ENCODE measurements around the gene TRIM2.
"Not testable (repeated sequence)": the region's sequence is repeated elsewhere in the genome, so short reads cannot be mapped to it uniquely, and the experiment has no call there.

Gene TRIM2

DNA sequence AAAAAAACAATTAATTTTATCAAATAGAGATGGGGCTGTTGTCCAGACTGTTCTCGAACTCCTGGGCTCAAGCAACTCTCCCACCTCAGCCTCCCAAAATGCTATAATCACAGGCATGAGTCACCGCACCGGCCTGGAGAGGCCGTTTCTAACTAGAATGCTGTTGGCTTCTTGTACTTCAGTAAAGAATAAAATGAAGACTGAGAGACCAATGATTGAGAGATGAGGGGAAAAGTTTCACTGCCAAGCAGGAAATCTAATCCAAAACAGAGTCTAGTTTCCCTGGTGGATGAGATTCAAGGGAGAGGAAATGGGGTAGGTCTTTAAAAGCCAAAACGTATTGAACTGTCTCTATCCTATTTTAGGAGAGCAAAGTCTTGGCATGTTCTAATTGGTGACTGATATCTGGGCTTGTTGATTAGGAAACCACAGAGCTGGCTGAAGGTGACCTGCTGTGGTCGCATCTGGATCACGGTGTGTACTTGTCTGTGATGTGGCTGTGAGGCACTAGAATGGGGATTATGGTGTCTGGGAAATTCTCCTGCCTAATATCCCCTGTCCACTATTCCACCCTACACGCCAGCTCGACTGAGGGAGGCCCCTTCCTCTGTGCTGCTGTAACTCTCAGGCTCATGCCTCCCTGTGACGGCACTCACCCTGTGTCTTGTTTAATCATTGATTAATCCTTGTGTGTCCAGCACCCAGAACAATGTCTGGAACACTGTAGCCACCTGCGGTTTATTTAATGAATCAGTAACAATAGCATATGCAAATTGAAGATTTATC lies 15.0 kb upstream of the TRIM2 start:
- DNase-seq (ENCODE audit: low read depth) = no peak

DNA sequence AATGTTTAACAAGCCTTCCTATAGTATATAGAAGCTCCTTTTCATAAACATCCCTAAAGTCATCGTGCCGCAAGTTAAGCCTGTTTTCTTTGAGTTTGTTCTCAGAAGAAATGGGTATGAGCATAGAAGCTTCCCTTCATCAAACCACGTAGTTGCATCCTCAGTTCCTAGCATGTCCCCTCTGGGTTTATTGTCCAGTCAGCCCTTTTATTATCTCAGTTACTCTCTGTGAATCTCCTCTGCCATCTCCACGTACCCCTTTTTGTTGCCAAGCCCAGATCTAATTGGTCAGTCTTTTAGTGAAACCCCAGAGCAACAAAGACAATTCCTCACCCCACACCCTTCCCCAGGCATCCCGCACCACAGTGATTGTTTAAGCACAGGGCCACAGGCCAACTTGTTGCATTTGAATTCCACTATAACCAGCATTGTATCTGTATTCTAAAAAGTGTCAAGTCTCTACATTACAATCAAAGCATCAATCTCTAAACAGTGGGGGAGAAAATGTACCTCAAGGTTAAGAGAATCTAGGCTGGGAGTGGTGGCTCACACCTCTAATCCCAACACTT lies 12.4 kb upstream of the TRIM2 start:
- DNase-seq (ENCODE audit: low read depth) = no peak

DNA sequence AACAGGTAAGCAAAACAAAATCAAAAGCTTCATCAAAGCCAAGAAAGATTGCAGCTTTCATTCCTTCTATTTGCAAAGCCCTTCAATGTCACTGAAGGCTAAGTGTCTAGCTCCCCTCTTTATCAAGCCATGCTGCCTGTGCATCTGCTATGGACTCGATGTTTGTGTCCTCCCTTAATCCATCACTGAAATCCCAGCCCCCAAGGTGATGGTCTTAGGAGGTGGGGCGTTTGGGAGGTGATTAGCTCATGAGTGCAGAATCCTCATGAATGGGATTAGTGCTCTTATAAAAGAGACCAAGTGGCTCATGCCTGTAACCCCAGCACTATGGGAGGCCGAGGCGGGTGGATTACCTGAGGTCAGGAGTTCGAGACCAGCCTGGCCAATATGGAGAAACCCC lies 6.9 kb upstream of the TRIM2 start:
- no peak for DNase-seq (ENCODE audit: low read depth)

DNA sequence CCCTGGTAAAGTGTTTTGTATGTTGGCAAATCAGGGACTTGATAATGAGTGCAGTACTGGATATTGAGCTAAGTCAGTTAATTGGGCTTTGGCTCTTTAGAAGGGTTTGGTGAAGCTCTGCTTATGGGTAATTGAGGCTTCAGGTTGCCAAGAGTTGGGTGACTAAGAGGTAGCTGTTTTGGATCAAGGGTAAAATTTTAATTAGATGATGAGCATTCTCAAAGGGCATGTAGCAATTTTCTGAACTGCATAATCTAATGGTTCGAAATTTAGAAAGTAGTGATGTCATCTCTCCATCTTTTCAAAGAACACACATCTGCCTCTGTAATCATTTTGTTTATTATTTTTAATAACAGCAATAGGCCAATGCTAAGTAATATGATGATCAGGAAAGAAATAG lies 5.5 kb upstream of the TRIM2 start:
- DNase-seq (ENCODE audit: low read depth) = no peak

GRCh38 chr4:153203746-153204145 lies 497 bp upstream of the TRIM2 start:
- not testable (repeated sequence) for DNase-seq (ENCODE audit: low read depth)

DNA sequence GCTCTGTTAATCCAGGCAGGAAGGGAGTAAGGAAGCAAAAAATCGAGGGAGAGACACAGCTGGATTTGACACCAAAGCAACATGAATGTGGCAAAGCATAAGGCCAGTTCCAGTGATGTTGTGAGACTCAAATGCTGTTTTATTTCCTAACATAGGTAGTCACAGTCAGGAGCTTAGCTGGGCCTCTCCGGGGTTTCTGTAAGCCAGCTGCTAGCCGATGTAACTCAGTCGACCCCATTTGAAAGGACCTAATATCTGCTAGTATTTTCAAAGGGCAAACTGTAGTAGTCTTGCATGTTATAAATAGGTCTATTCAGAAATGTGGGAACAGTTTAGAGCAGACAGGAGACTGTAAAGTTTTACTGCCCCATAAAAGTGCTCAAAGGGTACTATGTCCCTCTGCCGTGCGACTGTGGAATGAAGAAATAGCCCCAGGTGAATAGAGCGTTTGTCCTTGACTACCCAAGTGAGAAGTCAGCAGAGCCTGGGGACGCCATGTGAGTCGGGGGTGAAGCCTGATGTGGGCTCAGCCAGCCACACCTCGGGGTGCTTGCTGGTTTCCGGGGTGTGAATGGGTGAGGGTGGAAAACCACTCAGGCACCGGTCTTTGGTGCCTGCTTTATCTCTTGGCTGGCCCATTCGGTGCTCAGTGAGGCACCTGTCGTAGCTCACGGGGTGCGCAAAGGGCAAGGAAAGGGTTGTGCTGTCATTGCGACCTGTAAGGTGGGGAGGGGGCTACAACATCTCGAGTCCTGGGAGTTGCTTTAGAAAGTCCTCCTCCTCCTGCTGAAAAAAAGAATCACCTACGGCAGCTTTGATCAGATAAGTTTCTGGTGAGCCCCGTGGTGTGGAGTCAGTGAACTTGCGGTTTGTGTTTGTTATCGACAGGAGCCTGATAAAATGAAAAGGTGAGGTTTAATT lies 745 bp downstream of the TRIM2 start:
- DNase-seq (ENCODE audit: low read depth) = no peak

- DNase-seq (ENCODE audit: low read depth) = no peak
These were observed 1.5 kb downstream of the TRIM2 start for GRCh38 chr4:153205757-153206156.

DNA sequence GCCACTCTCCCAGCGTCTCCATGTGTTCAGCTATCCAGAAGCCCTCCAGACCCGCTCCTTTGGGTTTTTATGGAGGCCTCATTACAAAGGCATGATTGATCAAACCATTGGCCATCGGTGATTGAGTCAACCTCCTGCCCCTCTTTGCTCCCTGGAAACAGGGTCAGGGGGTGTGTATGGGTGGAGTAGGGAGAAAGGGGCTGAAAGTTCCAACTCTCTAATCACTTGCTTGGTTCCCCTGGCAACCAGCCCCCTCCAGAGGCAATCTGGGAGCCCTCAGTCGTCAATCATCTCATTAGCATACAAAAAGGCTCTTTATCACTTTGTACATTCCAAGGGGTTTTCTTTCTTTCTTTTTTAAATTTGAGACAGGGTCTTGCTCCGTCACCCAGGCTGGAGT lies 2.3 kb downstream of the TRIM2 start:
- no peak for DNase-seq (ENCODE audit: low read depth)

DNA sequence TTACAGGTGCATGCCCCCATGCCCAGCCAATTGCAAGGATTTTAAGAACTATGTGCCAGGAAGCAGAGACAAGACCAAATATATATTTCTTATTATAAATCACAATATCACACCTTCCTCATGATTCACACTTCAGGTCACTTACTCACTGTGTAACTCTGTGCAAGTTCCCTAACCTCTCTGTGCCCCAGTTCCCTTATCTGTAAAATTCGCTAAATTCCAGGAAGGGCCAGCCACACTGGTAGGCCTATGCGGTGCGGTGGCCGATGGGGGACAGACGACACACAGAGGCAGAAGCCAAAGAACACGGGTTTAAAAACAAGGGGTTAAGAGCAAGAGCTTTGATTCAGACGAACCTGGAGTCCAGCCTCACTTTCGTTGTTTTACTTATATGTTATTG lies 2.8 kb downstream of the TRIM2 start:
- no peak for DNase-seq (ENCODE audit: low read depth)

DNA sequence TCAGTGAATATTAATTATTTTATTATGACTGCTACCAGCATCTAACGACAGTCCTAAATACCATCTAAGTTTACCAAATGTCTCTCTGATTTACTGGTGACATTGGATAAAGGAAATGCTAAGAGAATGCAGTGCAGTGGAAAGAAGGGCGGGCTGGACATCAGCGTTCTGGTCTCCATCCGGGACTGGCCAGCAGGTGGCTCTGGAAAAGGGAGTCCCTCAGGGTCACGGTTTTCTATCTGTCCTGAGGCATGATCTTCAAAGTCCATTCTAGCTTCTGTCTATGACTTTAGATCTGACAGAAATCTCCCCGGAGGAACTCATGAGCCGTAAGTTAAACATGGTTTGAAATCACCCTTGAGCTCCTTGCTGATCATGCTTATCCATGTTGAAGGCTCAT lies 3.3 kb downstream of the TRIM2 start:
- no peak for DNase-seq (ENCODE audit: low read depth)

DNA sequence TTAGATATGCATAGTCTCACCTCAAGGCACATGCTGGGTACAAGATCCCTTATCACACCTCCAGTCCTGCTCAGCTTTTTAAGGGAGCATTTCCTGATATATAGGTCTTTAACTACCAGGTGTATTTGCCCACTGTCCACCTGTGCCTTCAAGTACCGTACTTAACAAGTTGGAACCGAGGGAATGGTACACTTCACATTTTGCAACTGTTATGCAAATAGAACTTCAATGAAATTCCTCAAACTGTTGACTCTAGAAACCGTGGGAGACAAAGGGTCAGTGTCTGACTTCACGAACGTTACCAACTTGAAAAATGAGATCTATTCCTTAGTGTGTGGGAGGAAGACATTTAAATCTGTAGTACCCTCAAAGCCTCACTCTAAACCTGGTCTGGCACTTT lies 5.2 kb downstream of the TRIM2 start:
- no peak for DNase-seq (ENCODE audit: low read depth)

GRCh38 chr4:153210727-153211126 lies 6.5 kb downstream of the TRIM2 start:
- no peak for DNase-seq (ENCODE audit: low read depth)

GRCh38 chr4:153211986-153212728 lies 7.9 kb downstream of the TRIM2 start:
- DNase-seq (ENCODE audit: low read depth) = peak; percentile 61

GRCh38 chr4:153212736-153213135 lies 8.5 kb downstream of the TRIM2 start:
- no peak for DNase-seq (ENCODE audit: low read depth)

GRCh38 chr4:153215921-153216320 lies 11.7 kb downstream of the TRIM2 start:
- no peak for DNase-seq (ENCODE audit: low read depth)

DNA sequence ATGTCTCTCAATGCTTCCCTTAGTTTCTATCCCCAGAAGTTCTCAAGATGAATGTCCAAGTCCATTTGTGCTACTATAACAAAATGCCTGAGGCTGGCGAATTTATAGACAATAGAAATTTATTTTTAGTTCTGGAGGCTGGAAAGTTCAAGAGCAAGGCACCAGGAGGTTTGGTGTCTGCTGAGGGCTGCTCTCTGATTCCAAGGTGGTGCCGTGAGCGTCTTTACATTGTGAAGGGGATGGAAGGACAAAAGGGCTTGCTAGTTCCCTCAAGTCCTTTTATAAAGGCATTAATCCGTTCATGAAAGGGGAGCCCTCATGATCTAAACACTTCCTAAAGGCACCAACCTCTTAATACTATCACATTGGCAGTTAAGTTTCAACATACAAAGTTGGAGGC lies 12.3 kb downstream of the TRIM2 start:
- no peak for DNase-seq (ENCODE audit: low read depth)

- DNase-seq (ENCODE audit: low read depth) = no peak
These were observed 13.2 kb downstream of the TRIM2 start for GRCh38 chr4:153217440-153217839.

DNA sequence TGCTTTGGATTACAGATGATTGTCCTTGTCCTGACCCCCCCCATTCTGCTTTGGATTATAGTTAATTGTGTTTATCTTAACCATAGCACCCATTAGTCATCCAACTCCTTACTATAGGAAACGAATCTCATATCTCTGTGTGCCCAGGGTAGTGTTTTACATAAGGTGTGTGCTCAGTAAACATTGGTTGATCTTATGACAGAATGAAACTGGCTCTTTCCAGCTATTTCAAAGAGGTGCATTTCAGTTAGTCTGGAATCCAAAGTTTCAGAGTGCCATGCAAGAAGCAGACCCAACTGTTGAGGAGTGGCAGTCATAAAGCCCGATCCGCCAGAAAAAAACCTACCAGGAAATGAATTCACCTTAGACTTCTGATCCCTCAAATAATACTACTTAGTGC lies 14.7 kb downstream of the TRIM2 start:
- DNase-seq (ENCODE audit: low read depth) = no peak

DNA sequence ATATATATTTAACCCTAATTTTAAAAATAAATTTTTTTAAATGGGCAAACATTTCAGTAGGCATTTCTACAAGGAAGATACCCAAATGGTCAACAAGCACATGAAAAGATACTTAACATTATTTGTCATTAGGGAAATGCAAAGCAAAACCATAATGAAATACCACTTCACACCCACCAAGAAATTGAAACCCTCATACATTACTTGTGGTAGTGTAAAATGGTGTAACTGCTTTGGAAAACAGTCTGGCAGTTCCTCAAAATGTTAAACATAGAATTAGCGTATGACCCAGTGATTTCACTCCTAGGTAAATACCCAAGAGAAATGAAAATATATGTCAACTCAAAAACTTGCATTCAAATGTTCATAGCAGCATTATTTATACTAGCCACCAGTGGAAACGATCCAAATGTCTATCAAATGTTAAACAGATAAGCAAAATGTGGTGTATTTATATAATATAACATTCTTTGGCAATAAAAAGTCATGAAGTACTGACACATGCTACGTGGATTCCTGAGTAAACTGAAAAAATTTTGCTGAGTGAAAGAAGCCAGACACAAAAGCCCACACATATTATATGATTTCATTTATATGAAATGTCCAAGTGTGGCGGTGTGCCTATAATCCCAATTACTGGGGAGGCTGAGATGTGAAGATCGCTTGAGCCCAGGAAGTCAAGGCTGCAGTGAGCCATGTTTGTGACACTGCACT lies 16.6 kb downstream of the TRIM2 start:
- DNase-seq (ENCODE audit: low read depth) = no peak

DNA sequence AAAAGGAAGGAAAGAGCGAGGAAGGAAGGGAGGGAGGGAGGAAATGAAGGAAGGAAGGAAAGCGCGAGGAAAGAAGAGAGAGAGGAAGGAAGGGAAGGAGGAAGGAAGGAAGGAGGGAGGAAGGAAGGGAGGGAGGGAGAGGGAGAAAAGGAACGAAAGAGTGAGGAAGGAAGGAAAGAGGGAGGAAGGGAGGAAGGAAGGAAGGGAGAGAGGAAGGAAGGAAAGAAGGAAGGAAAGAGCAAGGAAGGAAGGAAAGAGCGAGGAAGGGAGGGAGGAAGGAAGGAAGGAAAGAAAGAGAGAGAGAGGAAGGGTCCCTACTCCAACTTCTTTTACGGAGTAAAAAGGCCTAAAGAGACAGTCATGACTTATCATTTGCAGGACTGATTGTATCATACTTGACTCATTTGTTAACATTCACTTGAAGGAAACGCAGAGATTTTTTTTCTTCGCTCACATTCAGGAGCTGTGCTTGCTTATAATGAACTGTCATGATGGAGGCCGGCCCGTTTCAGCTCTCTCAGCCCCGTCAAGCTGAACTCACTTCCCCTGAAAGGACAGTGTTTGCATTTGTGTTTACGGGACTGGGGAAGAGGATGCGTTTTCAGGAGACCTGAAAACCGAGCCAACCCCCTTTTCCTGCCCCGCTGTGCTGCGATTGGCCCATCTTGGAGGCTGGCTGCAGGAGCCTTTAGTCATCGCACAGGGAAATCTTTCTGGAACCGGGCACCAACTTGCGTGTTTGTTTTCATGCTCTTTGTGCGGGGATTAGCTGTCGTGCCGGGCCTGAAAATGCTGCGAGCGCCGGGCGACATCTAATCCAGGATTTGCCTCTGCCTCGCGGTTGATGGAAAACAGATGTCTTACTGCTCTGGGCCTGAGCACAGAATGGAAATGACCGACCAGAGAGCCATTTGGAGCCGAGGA lies 17.8 kb downstream of the TRIM2 start:
- DNase-seq (ENCODE audit: low read depth) = peak; percentile 79
